Caco-2 (cell line): ENCODE measurements around the gene LSM4. TPM values are rescaled to one million over a fixed set of nuclear protein-coding genes. Genes with fewer than 3 reads are reported as not detected.

Experiments
- BruUV-seq: library from RNA; stranded (reverse); fragments of 400-500 nt; replicated peaks from 2 replicates; lab custom pipeline; 2021; lab: Mats Ljungman, UMichigan
- CTCF ChIA-PET: fragments of 300-600 bp; sonication (Branson Sonifier 250); formaldehyde crosslinking; loops from one replicate; lab custom pipeline; 2022; ENCODE audit warnings: antibody characterized with exemption; lab: Charles Lee
- POLR2A ChIA-PET: fragments of 300-600 bp; sonication (Branson Sonifier 250); formaldehyde crosslinking; loops from one replicate; lab custom pipeline; 2022; ENCODE audit warnings: antibody characterized with exemption; lab: Charles Lee
- DNase-seq, 2 experiments: peaks; one replicate each; pipeline versions ENCODE4 v3.0.0 to v3.0.0-alpha.2; 2020 to 2022
- H3K27me3 ChIP-seq: replicated peaks from 2 replicates; pipeline ENCODE4 v1.6.0; 2011; ENCODE audit warnings: low read length; ENCODE audit not compliant: control insufficient read depth, insufficient read depth
- H3K36me3 ChIP-seq: 2 replicates; pipeline ENCODE4 v1.5.1; 2011; ENCODE audit warnings: low read length; ENCODE audit not compliant: control insufficient read depth, insufficient read depth
- H3K4me1 ChIP-seq: fragments of 250-450 bp; sonication (Bioruptor Pico); 2 replicates; pipeline ENCODE4 v1.5.1; 2020; ENCODE audit warnings: mild to moderate bottlenecking
- H3K4me3 ChIP-seq: 2 replicates; pipeline ENCODE4 v1.5.1; 2011; ENCODE audit warnings: low read depth, mild to moderate bottlenecking, control low read depth, low read length
- H3K9me3 ChIP-seq: fragments of 250-450 bp; sonication (Bioruptor Pico); 2 replicates; pipeline ENCODE4 v1.5.1; 2020; ENCODE audit warnings: mild to moderate bottlenecking, moderate library complexity
- H3K27ac Mint-ChIP-seq: one replicate; pipeline ENCODE4 v1.8.0; 2022; ENCODE audit warnings: mixed read lengths; ENCODE audit not compliant: unreplicated experiment
- H3K27me3 Mint-ChIP-seq: one replicate; pipeline ENCODE4 v1.8.0; 2022; ENCODE audit warnings: mixed read lengths; ENCODE audit not compliant: insufficient read depth, unreplicated experiment
- H3K36me3 Mint-ChIP-seq: one replicate; pipeline ENCODE4 v1.8.0; 2022; ENCODE audit warnings: mild to moderate bottlenecking, mixed read lengths; ENCODE audit not compliant: insufficient read depth, unreplicated experiment
- H3K4me1 Mint-ChIP-seq: one replicate; pipeline ENCODE4 v1.8.0; 2022; ENCODE audit warnings: low read depth, mixed read lengths; ENCODE audit not compliant: unreplicated experiment
- H3K4me3 Mint-ChIP-seq: one replicate; pipeline ENCODE4 v1.8.0; 2022; ENCODE audit warnings: mild to moderate bottlenecking, moderate library complexity, mixed read lengths; ENCODE audit not compliant: unreplicated experiment
- H3K9me3 Mint-ChIP-seq: one replicate; pipeline ENCODE4 v1.8.0; 2022; ENCODE audit warnings: mixed read lengths; ENCODE audit not compliant: unreplicated experiment
- intact Hi-C: fragments of 100-400 bp; cut with micrococcal nuclease; formaldehyde crosslinking; loops from one replicate; pipeline ENCODE4 v1.10.0; 2022; ENCODE audit not compliant: unreplicated experiment
- total RNA-seq: library from RNA; stranded (reverse); gene quantifications from 2 replicates; pipeline ENCODE4 v1.2.3, GENCODE V29; 2022
- TF ChIP-seq, protein P1 (sequence below), 2 experiments: fragments of 200-600 bp in 1 of 2; IDR thresholded peaks; 1 replicate in 1 of 2; 2 replicates in 1 of 2; pipeline versions ENCODE4 v1.5.1 to v1.8.0; 2011 to 2022; ENCODE audit warnings: antibody characterized with exemption in 1 of 2, control low read depth in 1 of 2, inconsistent platforms in 1 of 2, low read depth in 1 of 2, low read length in 1 of 2, mild to moderate bottlenecking in 1 of 2, moderate library complexity in 1 of 2; ENCODE audit not compliant: insufficient read depth in 1 of 2, severe bottlenecking in 1 of 2, unreplicated experiment in 1 of 2

LSM4 gene
- total RNA-seq, 1 experiment from 2014 or later = 184 TPM

DNA sequence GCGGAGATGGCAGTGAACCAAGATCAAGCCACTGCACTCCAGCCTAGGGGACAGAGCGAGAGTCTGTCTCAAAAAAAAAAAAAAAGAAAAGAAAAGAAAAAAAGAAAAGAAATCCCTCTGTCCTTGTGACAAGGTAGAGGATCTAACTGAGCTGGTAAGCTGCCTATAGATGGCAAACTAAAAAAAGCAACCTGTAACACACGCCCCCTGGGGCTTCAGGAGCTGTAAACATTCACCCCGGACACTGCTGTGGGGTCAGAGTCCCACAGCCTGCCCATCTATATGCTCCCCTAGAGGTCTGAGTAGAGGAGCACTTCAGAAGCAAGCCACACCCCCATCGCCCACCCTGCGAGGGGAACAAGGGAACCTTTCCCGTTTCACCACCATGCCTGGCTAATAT lies 13.2 kb upstream of the LSM4 start:
- Mint-ChIP-seq H3K27ac (no peak overlapping the region), H3K36me3 (peaks cover 6% of the 10 kb centered on the region), H3K27me3 (no peaks in the 10 kb centered on the region), H3K4me3 (no peak overlapping the region), H3K4me1 (peaks cover 2% of the 10 kb centered on the region), H3K9me3 (no peaks in the 10 kb centered on the region)
- Histone ChIP-seq H3K4me3 (no peak overlapping the region), H3K27me3 (no peaks in the 10 kb centered on the region), H3K36me3 (no peaks in the 10 kb centered on the region), H3K4me1 (peaks cover 4% of the 10 kb centered on the region), H3K9me3 (no peaks in the 10 kb centered on the region)
- TF ChIP-seq, protein P1, sequence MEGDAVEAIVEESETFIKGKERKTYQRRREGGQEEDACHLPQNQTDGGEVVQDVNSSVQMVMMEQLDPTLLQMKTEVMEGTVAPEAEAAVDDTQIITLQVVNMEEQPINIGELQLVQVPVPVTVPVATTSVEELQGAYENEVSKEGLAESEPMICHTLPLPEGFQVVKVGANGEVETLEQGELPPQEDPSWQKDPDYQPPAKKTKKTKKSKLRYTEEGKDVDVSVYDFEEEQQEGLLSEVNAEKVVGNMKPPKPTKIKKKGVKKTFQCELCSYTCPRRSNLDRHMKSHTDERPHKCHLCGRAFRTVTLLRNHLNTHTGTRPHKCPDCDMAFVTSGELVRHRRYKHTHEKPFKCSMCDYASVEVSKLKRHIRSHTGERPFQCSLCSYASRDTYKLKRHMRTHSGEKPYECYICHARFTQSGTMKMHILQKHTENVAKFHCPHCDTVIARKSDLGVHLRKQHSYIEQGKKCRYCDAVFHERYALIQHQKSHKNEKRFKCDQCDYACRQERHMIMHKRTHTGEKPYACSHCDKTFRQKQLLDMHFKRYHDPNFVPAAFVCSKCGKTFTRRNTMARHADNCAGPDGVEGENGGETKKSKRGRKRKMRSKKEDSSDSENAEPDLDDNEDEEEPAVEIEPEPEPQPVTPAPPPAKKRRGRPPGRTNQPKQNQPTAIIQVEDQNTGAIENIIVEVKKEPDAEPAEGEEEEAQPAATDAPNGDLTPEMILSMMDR (IDR thresholded peaks at IDR 0.05; ENCODE audit: insufficient read depth in 1 of 2, low read depth in 1 of 2, low read length in 1 of 2, severe bottlenecking in 1 of 2, unreplicated experiment in 1 of 2) = no peak
- ChIA-PET POLR2A (no interaction called here), CTCF (interaction anchor here (0.7 kb wide), 1 partner anchor 10 kb away, joined by 5 read pairs; no protein-coding TSS in a partner anchor)
- no peak for DNase-seq
- intact Hi-C loops = no loop called here
- BruUV-seq = no TSS peak

DNA sequence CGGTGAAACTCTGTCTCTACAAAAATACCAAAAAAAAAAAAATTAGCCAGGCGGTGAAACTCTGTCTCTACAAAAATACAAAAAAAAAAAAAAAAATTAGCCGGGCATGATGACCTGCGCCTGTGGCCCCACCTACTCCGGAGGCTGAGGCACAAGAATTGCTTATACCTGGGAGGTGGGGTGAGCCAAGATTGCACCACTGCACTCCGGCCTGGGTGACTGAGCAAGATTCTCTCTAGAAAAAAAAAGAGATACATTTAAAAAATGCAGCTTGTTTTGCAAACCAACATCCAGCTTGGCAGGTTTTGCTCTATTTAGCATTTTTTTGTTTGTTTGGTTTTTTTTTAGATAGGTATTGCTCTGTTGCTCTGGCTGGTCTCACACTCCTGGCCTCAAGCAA lies 10.8 kb upstream of the LSM4 start:
- Histone ChIP-seq H3K27me3 (no peaks in the 10 kb centered on the region), H3K9me3 (no peaks in the 10 kb centered on the region), H3K36me3 (no peaks in the 10 kb centered on the region), H3K4me3 (no peak overlapping the region), H3K4me1 (peaks cover 7% of the 10 kb centered on the region; the same call in 1 of the 2 replicates)
- no peaks in the 10 kb centered on the region for H3K27me3 Mint-ChIP-seq
- H3K4me3 Mint-ChIP-seq = no peak overlapping the region
- CTCF ChIA-PET = interaction anchor here (0.6 to 0.7 kb wide), 2 partner anchors 54 to 90 kb away, joined by 3 to 5 read pairs; no protein-coding TSS in a partner anchor
- peak in 1 of 2 experiments; percentile 21 for DNase-seq
- no TSS peak for BruUV-seq
- peaks cover 10% of the 10 kb centered on the region for H3K4me1 Mint-ChIP-seq
- POLR2A ChIA-PET = no interaction called here
- no peaks in the 10 kb centered on the region for H3K9me3 Mint-ChIP-seq
- intact Hi-C loops = no loop called here
- no peaks in the 10 kb centered on the region for H3K36me3 Mint-ChIP-seq
- TF ChIP-seq, protein P1 (IDR thresholded peaks at IDR 0.05; ENCODE audit: insufficient read depth in 1 of 2, low read depth in 1 of 2, low read length in 1 of 2, severe bottlenecking in 1 of 2, unreplicated experiment in 1 of 2) = no peak
- no peak overlapping the region for H3K27ac Mint-ChIP-seq

- no peaks in the 10 kb centered on the region for H3K27me3 Mint-ChIP-seq
- intact Hi-C loops = no loop called here
- Histone ChIP-seq H3K9me3 (no peaks in the 10 kb centered on the region), H3K4me1 (peaks cover 7% of the 10 kb centered on the region; the same call in 1 of the 2 replicates), H3K27me3 (no peaks in the 10 kb centered on the region), H3K4me3 (no peak overlapping the region), H3K36me3 (no peaks in the 10 kb centered on the region)
- H3K4me3 Mint-ChIP-seq = no peak overlapping the region
- TF ChIP-seq, protein P1 (IDR thresholded peaks at IDR 0.05; ENCODE audit: insufficient read depth in 1 of 2, low read depth in 1 of 2, low read length in 1 of 2, severe bottlenecking in 1 of 2, unreplicated experiment in 1 of 2) = no peak
- peaks cover 12% of the 10 kb centered on the region for H3K4me1 Mint-ChIP-seq
- H3K36me3 Mint-ChIP-seq = peaks cover 5% of the 10 kb centered on the region
- DNase-seq = no peak
- H3K9me3 Mint-ChIP-seq = no peaks in the 10 kb centered on the region
- ChIA-PET POLR2A (no interaction called here), CTCF (interaction anchor here (1.1 kb wide), 1 partner anchor 54 kb away, joined by 5 read pairs; no protein-coding TSS in a partner anchor)
- no TSS peak for BruUV-seq
- H3K27ac Mint-ChIP-seq = no peak overlapping the region
Observed at GRCh38 chr19:18332917-18333530, 10.1 kb upstream of the LSM4 start.
